RCC 7860 (cell line): ENCODE measurements around the gene ADAMTSL4.

ENCODE experiments used
- DNase-seq: peaks from one replicate; pipeline ENCODE4 v3.0.0-alpha.2; 2015; ENCODE audit warnings: low spot score
- FAIRE-seq: peaks from 2 replicates; lab custom pipeline; 2012; peaks lifted over from hg19 to GRCh38; lab: Jason Lieb, UNC

ADAMTSL4 gene

GRCh38 chr1:150532860-150533259 lies 16.3 kb upstream of the ADAMTSL4 start:
- FAIRE-seq (no peak), DNase-seq (no peak)

GRCh38 chr1:150534002-150534401 lies 15.2 kb upstream of the ADAMTSL4 start:
- DNase-seq: no peak
- FAIRE-seq: no peak

- FAIRE-seq (peak; percentile 90), DNase-seq (peak; percentile 99)
Measured at GRCh38 chr1:150535511-150536287, 13.5 kb upstream of the ADAMTSL4 start.

- no peak for FAIRE-seq
- peak; percentile 34 for DNase-seq
Measured at GRCh38 chr1:150536836-150537731, 12.1 kb upstream of the ADAMTSL4 start.

- FAIRE-seq: peak; percentile 31
- DNase-seq: peak; percentile 84
Measured at GRCh38 chr1:150537732-150538684, 11.2 kb upstream of the ADAMTSL4 start.

GRCh38 chr1:150543500-150544143 lies 5.6 kb upstream of the ADAMTSL4 start:
- FAIRE-seq (no peak), DNase-seq (no peak)

- no peak for DNase-seq
- no peak for FAIRE-seq
Measured at GRCh38 chr1:150544204-150544603, 5.0 kb upstream of the ADAMTSL4 start.

- no peak for FAIRE-seq
Measured at GRCh38 chr1:150545486-150546032, 3.6 kb upstream of the ADAMTSL4 start.

GRCh38 chr1:150546294-150546937 lies 2.8 kb upstream of the ADAMTSL4 start:
- FAIRE-seq (no peak), DNase-seq (no peak)

More at GRCh38 chr1:150545486-150546032, 3.6 kb upstream of the ADAMTSL4 start:
- DNase-seq: no peak

GRCh38 chr1:150548324-150548631 lies 930 bp upstream of the ADAMTSL4 start:
- FAIRE-seq (no peak), DNase-seq (no peak)

- FAIRE-seq (no peak), DNase-seq (no peak)
Measured at GRCh38 chr1:150549496-150550221, 451 bp downstream of the ADAMTSL4 start.

- DNase-seq (no peak), FAIRE-seq (no peak)
Measured at GRCh38 chr1:150550222-150551050, 1.2 kb downstream of the ADAMTSL4 start.

GRCh38 chr1:150551051-150551783 lies 2.0 kb downstream of the ADAMTSL4 start:
- DNase-seq (no peak), FAIRE-seq (no peak)

- FAIRE-seq: no peak
- DNase-seq: no peak
Measured at GRCh38 chr1:150551784-150552127, 2.5 kb downstream of the ADAMTSL4 start.

- DNase-seq (peak; percentile 50), FAIRE-seq (no peak)
Measured at GRCh38 chr1:150552128-150552910, 3.1 kb downstream of the ADAMTSL4 start.

GRCh38 chr1:150552911-150553289 lies 3.7 kb downstream of the ADAMTSL4 start:
- DNase-seq (no peak), FAIRE-seq (no peak)
